Measurements from ENCODE around the gene CENPL. TPM values are rescaled to one million over a fixed set of nuclear protein-coding genes. Genes with fewer than 3 reads are reported as not detected.
"Not testable (repeated sequence)": the region's sequence is repeated elsewhere in the genome, so short reads cannot be mapped to it uniquely, and the experiment has no call there.

CENPL gene
- total RNA-seq, 1 donor from 2014 or later, result 3.7 TPM

- H3K36me3 ChIP-seq, result peaks cover 0 to 20% of the 10 kb centered on the region in 2 donors
Measured at GRCh38 chr1:173771560-173771959, 53.1 kb downstream of the CENPL start.

GRCh38 chr1:173770330-173770729 lies 54.4 kb downstream of the CENPL start:
- H3K4me3 ChIP-seq; intact Hi-C loops (cut with DNase I); H3K27ac ChIP-seq; H3K27me3 ChIP-seq; DNase-seq (ENCODE audit: extremely low spot score in 2 of 2); H3K9me3 ChIP-seq; H3K4me1 ChIP-seq: not testable (repeated sequence)
- H3K36me3 ChIP-seq, result peaks cover 0 to 14% of the 10 kb centered on the region in 2 donors

More at GRCh38 chr1:173771560-173771959, 53.1 kb downstream of the CENPL start:
- Histone ChIP-seq H3K4me3 (no peak overlapping the region), H3K27ac (no peak overlapping the region), H3K27me3 (no peaks in the 10 kb centered on the region), H3K4me1 (no peaks in the 10 kb centered on the region), H3K9me3 (no peaks in the 10 kb centered on the region)
- no peak for DNase-seq (ENCODE audit: extremely low spot score in 2 of 2)
- TF ChIP-seq POLR2A (IDR thresholded peaks at IDR 0.05) (no peak), CTCF (IDR thresholded peaks at IDR 0.05) (no peak), POLR2AphosphoS5 (IDR thresholded peaks at IDR 0.05; ENCODE audit: insufficient read depth in 1 of 2, low read depth in 1 of 2) (no peak)
- intact Hi-C loops (cut with DNase I), result no loop called here

GRCh38 chr1:173768827-173769226 lies 55.9 kb downstream of the CENPL start:
- Histone ChIP-seq H3K27ac (no peak overlapping the region), H3K4me3 (no peak overlapping the region), H3K36me3 (peaks cover 0 to 6% of the 10 kb centered on the region in 2 donors), H3K4me1 (no peaks in the 10 kb centered on the region), H3K27me3 (no peaks in the 10 kb centered on the region), H3K9me3 (no peaks in the 10 kb centered on the region)
- intact Hi-C loops (cut with DNase I), result no loop called here
- no peak for DNase-seq (ENCODE audit: extremely low spot score in 2 of 2)
- TF ChIP-seq CTCF (IDR thresholded peaks at IDR 0.05) (no peak), POLR2A (IDR thresholded peaks at IDR 0.05) (no peak), POLR2AphosphoS5 (IDR thresholded peaks at IDR 0.05; ENCODE audit: insufficient read depth in 1 of 2, low read depth in 1 of 2) (no peak)

GRCh38 chr1:173768206-173768605 lies 56.5 kb downstream of the CENPL start:
- no peaks in the 10 kb centered on the region for H3K27me3 ChIP-seq
- intact Hi-C loops (cut with DNase I), result no loop called here
- TF ChIP-seq POLR2AphosphoS5 (IDR thresholded peaks at IDR 0.05; ENCODE audit: insufficient read depth in 1 of 2, low read depth in 1 of 2) (no peak), CTCF (IDR thresholded peaks at IDR 0.05) (no peak), POLR2A (IDR thresholded peaks at IDR 0.05) (no peak)
- H3K4me3 ChIP-seq, result no peak overlapping the region
- no peak overlapping the region for H3K27ac ChIP-seq
- no peak for DNase-seq (ENCODE audit: extremely low spot score in 2 of 2)
- no peaks in the 10 kb centered on the region for H3K9me3 ChIP-seq
- H3K36me3 ChIP-seq, result peaks cover 0 to 6% of the 10 kb centered on the region in 2 donors
- H3K4me1 ChIP-seq, result no peaks in the 10 kb centered on the region

- H3K9me3 ChIP-seq; DNase-seq (ENCODE audit: extremely low spot score in 2 of 2); H3K27ac ChIP-seq; H3K4me1 ChIP-seq; H3K4me3 ChIP-seq; H3K27me3 ChIP-seq; intact Hi-C loops (cut with DNase I): not testable (repeated sequence)
- peaks cover 0 to 12% of the 10 kb centered on the region in 2 donors for H3K36me3 ChIP-seq
Measured at GRCh38 chr1:173764331-173764730, 60.4 kb downstream of the CENPL start.

GRCh38 chr1:173758980-173759379 lies 65.7 kb downstream of the CENPL start:
- intact Hi-C loops (cut with DNase I), result no loop called here
- H3K36me3 ChIP-seq, result peaks cover 0 to 59% of the 10 kb centered on the region in 2 donors
- no peaks in the 10 kb centered on the region for H3K9me3 ChIP-seq
- no peak overlapping the region for H3K4me3 ChIP-seq
- TF ChIP-seq POLR2A (IDR thresholded peaks at IDR 0.05), result no peak
- TF ChIP-seq POLR2AphosphoS5 (IDR thresholded peaks at IDR 0.05; ENCODE audit: insufficient read depth in 1 of 2, low read depth in 1 of 2), result no peak
- TF ChIP-seq CTCF (IDR thresholded peaks at IDR 0.05), result no peak
- no peak for DNase-seq (ENCODE audit: extremely low spot score in 2 of 2)
- H3K4me1 ChIP-seq, result no peaks in the 10 kb centered on the region
- no peak overlapping the region for H3K27ac ChIP-seq
- H3K27me3 ChIP-seq, result no peaks in the 10 kb centered on the region

Data from vagina (tissue), 2 donors.